Hematopoietic multipotent progenitor cell treated with erythropoietin and hydrocortisone succinate and interleukin-3 and kit ligand, for 8 days (in vitro differentiated cells): ENCODE results near the gene FOCAD.

Experiments used
- DNase-seq: peaks from one replicate; pipeline ENCODE4 v3.0.0-alpha.2; 2015

Gene FOCAD

GRCh38 chr9:20804489-20805250 lies 120.6 kb downstream of the FOCAD start:
- peak; percentile 68 for DNase-seq

DNA sequence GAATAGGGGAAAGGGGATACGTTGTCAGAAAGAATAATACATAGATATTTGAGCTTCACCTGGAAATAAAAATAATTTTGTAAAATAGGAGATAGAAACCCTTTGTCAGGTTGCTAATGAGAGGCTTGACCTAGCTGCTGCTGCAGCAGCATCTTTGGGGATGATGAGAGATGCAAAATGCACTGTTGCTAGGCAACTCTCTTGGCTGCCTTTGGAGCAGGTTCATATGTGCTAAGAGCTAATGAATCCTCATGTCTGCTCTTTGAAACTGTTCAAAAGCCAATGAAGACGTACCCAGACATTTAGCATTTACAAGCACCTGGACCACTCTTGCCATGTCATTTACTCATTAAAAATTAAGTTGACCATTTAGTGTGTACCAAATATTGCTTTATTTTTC lies 121.7 kb downstream of the FOCAD start:
- no peak for DNase-seq

- DNase-seq, result no peak
Measured at GRCh38 chr9:20808002-20808401, 123.9 kb downstream of the FOCAD start.

GRCh38 chr9:20811872-20812271 lies 127.8 kb downstream of the FOCAD start:
- no peak for DNase-seq

GRCh38 chr9:20815923-20816703 lies 132.1 kb downstream of the FOCAD start:
- no peak for DNase-seq

- DNase-seq, result no peak
Measured at GRCh38 chr9:20823051-20823450, 139.0 kb downstream of the FOCAD start.

DNA sequence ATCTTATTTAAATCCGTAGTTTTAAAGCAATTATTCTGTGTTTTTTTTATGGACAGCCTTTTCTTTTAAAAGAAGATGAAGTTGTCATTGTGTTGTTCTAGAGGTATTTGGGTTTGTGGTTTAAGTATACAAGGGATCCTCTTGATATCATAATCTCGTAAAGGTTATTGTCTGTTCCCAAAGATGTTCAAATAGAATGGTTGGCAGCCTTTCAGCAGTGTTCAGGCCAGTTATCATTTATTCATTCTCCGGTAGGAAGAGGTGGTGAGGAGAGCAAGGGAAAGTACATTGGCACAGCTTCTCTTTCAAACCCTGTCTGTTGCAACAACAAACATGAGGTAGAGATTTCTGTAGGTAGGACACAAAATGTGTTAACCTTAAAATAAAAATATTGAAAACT lies 147.0 kb downstream of the FOCAD start:
- DNase-seq, result no peak

DNA sequence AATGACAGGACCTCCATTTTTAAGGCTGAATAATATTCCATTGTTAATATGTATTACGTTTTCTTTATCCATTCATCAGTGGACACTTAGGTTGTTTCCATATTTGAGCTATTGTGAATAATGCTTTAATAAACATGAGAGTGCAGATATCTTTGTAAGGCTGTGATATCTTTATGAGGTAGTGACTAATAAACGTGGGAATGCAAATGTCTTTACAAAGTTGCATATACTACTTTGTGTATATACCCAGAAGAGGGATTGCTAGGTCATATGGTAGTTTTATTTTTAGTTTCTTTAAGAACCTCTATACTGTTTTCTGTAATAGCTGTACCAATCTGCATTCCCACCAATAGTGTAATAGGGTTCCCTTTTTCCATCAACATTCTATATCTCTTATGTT lies 148.7 kb downstream of the FOCAD start:
- DNase-seq, result no peak

DNA sequence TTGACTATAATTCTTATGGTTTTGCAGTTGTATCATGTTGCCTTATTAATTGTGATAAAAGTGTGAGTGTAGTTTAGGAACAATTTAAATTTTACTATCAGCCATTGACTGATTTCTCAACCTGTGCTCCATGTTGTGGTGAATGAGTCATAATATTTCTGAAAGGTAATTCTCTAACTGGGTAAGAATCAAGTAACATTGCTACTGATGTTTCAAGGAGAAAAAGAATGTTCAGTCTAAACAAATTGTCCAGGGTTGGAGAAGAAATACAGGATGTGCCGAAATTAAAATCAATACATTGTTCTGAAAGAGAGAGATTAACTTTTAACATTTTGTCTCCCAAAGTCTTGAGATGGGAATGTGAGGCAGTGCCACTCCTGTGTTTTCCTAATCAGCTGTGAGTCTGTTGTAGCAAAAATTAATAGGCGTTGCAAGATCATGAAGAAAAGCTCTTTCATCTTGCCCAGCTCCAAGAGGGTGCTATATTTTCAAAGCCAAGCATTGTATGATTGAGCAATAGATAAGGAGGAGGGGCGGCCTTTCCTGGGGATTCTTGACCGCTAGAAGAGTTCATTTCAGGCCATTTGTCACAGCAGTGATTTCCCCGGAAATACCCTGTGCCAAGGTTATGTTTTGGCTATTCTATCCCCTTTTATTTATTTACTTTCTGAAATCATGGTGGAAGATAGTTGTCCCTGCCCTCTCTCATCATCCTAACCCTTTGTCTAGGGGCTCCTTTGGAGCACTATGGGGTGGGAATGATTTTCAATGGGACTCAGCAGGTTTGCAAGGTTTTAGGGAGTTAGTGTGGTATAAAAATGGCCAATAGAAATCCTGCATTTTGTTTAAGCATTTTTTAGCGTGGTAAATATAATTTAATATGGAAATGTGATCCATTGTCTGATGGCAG lies 151.6 kb downstream of the FOCAD start:
- DNase-seq, result no peak

DNA sequence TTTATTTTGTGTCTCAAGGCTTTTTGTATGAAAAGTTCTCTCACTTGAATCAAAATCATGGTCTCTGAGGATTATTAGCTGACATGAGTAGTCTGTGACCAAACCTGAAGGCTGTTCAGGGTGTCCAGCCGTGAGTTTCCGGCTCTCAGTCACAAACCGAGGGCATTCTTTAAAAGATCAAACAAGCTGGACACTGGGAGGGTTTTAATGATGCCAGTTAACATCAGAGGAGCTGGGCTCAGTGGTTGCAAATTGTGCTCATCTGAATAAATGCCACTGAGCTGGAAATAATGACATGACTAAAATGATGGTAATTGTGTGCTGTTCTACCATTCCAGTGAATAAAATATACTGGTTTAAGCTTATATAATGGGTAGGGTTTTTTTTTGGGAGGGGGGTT lies 153.1 kb downstream of the FOCAD start:
- no peak for DNase-seq

- no peak for DNase-seq
Measured at GRCh38 chr9:20838218-20838617, 154.2 kb downstream of the FOCAD start.

- DNase-seq, result no peak
Measured at GRCh38 chr9:20844916-20845315, 160.9 kb downstream of the FOCAD start.

DNA sequence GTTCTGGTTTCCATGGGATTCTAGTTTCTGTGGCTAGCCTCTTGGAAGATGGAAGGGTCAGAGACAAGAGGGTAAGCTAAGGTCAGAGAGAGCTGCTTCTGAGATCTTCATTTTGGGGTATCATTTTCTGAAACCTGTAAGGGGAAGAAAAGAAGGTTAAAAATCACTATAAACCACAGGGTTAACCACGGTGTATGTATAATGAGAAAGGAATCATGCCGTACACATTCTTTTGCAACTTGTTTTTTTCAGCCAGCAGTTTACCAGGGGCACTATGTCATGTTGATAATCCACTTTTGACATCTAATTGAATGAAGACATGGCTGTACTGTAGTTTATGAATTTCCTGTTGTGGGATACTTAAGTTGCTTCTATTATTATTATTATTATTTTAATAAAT lies 164.4 kb downstream of the FOCAD start:
- DNase-seq, result no peak

- no peak for DNase-seq
Measured at GRCh38 chr9:20853866-20854265, 169.8 kb downstream of the FOCAD start.

GRCh38 chr9:20854444-20854843 lies 170.4 kb downstream of the FOCAD start:
- no peak for DNase-seq

- DNase-seq, result no peak
Measured at GRCh38 chr9:20863945-20864344, 179.9 kb downstream of the FOCAD start.

- DNase-seq, result no peak
Measured at GRCh38 chr9:20865347-20865746, 181.3 kb downstream of the FOCAD start.

DNA sequence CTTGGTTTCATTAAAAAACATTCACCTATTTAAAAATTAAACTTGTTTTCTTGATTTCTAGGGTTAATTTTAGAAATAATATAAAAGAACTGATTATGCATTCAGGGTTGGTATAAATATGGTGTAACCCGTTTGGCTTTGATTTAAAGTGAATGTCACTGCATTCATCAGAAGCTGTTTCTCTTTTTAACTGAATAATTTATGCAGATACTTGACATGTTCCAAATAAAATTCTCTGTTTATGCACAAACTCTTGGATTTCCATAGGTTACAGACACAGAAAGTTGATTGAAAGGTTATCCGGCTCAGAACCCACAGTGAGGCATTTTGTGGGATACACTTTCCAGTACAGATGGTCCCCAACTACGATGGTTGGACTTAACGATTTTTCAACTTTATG lies 186.1 kb downstream of the FOCAD start:
- DNase-seq, result no peak

GRCh38 chr9:20872340-20872977 lies 188.4 kb downstream of the FOCAD start:
- DNase-seq, result no peak

- no peak for DNase-seq
Measured at GRCh38 chr9:20873240-20873865, 189.3 kb downstream of the FOCAD start.

DNA sequence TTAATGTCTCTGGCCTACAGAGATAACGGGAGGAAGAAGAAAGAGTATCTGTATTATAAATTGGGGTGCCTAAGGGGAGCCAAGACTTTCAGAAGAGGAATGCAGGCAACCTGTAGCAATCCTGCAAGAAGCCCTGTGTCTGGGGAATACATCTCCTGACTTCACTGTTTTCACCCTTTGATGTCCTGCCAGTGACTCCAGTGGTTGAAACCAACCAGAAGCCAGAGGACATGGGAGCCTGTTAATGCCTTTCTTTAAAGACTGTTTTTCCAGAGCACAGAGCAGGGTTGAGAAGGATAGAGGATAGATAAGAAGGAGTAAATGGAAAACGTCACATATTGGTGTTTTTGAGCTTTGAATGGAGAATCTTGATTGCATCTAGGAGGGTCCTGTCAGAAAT lies 196.2 kb downstream of the FOCAD start:
- DNase-seq, result no peak

DNA sequence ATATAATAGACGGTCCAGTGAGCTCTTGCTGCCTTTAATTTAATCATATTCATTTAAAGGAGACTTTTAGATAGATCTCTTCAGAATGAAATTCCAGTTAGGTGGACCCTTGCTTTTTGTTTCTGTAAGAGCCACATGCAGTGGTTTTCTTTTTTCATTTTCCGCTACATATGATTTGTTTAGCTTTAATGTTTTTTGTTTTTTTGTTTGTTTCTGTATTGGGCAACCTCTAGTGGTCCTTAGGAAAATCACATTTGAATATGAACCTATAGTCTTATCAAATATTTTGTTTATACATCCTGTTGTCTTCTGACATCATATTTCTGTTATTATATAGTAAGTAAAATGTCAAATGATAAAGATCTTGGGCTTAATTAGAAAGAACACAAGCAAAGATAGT lies 196.6 kb downstream of the FOCAD start:
- DNase-seq, result no peak
